Ovary (tissue), 9 donors: ENCODE results near the gene SF3B5. TPM values are rescaled to one million over a fixed set of nuclear protein-coding genes. Genes with fewer than 3 reads are reported as not detected.

Experiments
- DNase-seq, 5 donors: peaks; one replicate each; pipeline ENCODE4 v3.0.0-alpha.2; 2019 to 2020
- H3K27ac ChIP-seq, 2 donors: fragments of 200-600 bp; one replicate each; pipeline versions ENCODE4 v1.5.1 to v1.8.0; 2019 to 2022
- H3K27me3 ChIP-seq: fragments of 200-600 bp; one replicate; pipeline ENCODE4 v1.8.0; 2022
- H3K36me3 ChIP-seq: fragments of 200-600 bp; sonication (generic); one replicate; pipeline ENCODE4 v1.5.1; 2019
- H3K4me1 ChIP-seq: one replicate; pipeline ENCODE4 v1.8.1; 2013; ENCODE audit warnings: mild to moderate bottlenecking, moderate library complexity; ENCODE audit not compliant: insufficient read depth
- H3K4me3 ChIP-seq: fragments of 200-600 bp; sonication (generic); one replicate; pipeline ENCODE4 v1.5.1; 2017
- H3K9me3 ChIP-seq, 2 donors: fragments of 200-600 bp in 1 of 2; sonication (generic) in 1 of 2; one replicate each; pipeline versions ENCODE4 v1.5.1 to v1.8.1; 2013 to 2019; ENCODE audit warnings: mild to moderate bottlenecking in 1 of 2, moderate library complexity in 1 of 2
- EP300 ChIP-seq: sonication (generic); formaldehyde crosslinking; IDR thresholded peaks from one replicate; pipeline ENCODE4 v1.6.1; 2017; ENCODE audit warnings: antibody characterized with exemption
- POLR2A ChIP-seq: fragments of 450-650 bp; IDR thresholded peaks from one replicate; pipeline ENCODE4 v1.6.1; 2017; ENCODE audit warnings: antibody characterized with exemption, mild to moderate bottlenecking, moderate library complexity
- WGBS, 3 donors: extraction: QIAGEN DNeasy Blood & Tissue Kit in 1 of 3; methylation state at CpG; one replicate each; pipeline versions ENCODE4 v1.1.5 to v1.1.7; 2013 to 2017; 5-methylcytosine and 5-hydroxymethylcytosine counted together
- intact Hi-C, 4 donors: fragments of 100-400 bp; cut with DNase I; formaldehyde crosslinking; loops; one replicate each; pipeline versions ENCODE4 v1.11.0 to v1.15.1; 2022 to 2023
- polyA plus RNA-seq, 2 donors: library from polyadenylated mRNA; stranded (reverse); fragments of 200-250 nt in 1 of 2; fragments of 350-450 nt in 1 of 2; fragmentation: Illumina TruSeq in 1 of 2; extraction: RNeasy Lipid Tissue Mini Kit (QIAGEN cat#74804) in 1 of 2; gene quantifications; one replicate each; pipeline ENCODE4 v1.2.3, GENCODE V29; 2013 to 2014
- total RNA-seq, 7 donors: library from RNA; depleted of rRNA in 2 of 7; stranded (reverse); fragments of >200 nt in 2 of 7; fragmentation: NEBNext Ultra II Directional in 3 of 7; extraction: Animal tissue kit (Norgen Biotek cat#: 25700) in 3 of 7; gene quantifications; one replicate each; pipeline versions ENCODE4 v1.1.0 to v1.2.4, GENCODE V29; 2016 to 2023
- TF ChIP-seq, protein P1 (sequence below), 3 donors: fragments of 450-650 bp in 2 of 3; fragments of 200-600 bp in 1 of 3; IDR thresholded peaks; one replicate each; pipeline versions ENCODE4 v1.5.1 to v1.8.0; 2016 to 2022; ENCODE audit warnings: antibody characterized with exemption in 3 of 3, mild to moderate bottlenecking in 1 of 3
- donor health status: DM: no; HTN: no; CAD: no; lungs with moderate emphysema.
- donor health status: DM: no; HTN: no; CAD: no.
- donor health status: Bipolar disorder and iron deficiency.
- donor health status: DM: yes; HTN: yes; CAD: no.
- donor health status: DM: no; HTN: no; CAD: no.
- donor health status: DM: yes; HTN: yes; CAD: no.

Gene SF3B5
- total and polyA plus RNA-seq, 9 donors = 27.9 to 151 (median 117) TPM

DNA sequence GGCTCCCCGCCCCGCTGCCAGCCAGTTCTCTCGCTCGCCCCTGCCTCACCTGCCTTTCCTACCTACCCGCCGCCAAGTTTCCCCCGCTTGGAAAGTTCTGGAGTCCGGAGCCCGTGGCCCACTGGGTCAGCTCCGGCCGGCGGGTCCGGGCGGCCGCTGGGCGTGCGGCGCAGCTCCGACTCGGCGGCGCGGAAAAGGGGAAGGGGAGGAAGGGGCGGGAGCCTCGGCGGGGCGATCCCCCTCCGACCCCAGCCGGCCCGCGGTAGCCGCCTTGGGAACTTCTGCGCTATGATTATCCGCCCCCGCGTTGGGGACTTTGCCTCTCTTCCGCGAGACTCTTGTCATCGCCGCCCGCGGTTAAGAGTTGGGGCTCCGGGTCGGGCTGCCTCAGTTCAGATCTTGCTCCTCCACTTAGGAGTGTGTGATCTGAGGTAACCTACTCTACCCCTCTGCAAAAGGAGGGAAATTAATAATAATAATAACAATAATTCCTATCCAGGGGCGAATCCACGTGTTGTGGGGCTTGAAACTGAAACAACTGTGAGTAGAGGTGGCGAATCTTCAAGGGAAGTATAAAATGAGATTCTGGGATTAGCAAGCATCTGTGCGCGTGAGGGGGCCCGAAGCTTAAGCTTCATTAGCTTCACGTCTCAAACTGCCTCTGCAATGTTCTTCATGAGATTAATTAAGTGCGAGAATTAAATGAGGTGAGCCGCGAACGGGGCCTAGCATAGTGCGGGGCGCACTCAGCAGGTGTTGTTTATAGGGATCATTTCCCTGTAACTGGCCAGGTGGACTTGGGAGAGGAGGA, 30.8 kb downstream of the SF3B5 start:
- 4 to 8% (median 7%) methylated on average over 32 to 57 of the region's 57 CpGs for WGBS, 3 donors
- H3K27me3 ChIP-seq = no peaks in the 10 kb centered on the region
- H3K36me3 ChIP-seq = no peaks in the 10 kb centered on the region
- DNase-seq = peak in 2 of 5 donors; percentile 20 to 34
- intact Hi-C loops = no loop called here
- TF ChIP-seq EP300 = no peak
- TF ChIP-seq, protein P1, sequence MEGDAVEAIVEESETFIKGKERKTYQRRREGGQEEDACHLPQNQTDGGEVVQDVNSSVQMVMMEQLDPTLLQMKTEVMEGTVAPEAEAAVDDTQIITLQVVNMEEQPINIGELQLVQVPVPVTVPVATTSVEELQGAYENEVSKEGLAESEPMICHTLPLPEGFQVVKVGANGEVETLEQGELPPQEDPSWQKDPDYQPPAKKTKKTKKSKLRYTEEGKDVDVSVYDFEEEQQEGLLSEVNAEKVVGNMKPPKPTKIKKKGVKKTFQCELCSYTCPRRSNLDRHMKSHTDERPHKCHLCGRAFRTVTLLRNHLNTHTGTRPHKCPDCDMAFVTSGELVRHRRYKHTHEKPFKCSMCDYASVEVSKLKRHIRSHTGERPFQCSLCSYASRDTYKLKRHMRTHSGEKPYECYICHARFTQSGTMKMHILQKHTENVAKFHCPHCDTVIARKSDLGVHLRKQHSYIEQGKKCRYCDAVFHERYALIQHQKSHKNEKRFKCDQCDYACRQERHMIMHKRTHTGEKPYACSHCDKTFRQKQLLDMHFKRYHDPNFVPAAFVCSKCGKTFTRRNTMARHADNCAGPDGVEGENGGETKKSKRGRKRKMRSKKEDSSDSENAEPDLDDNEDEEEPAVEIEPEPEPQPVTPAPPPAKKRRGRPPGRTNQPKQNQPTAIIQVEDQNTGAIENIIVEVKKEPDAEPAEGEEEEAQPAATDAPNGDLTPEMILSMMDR (IDR thresholded peaks at IDR 0.05) = no peak
- TF ChIP-seq POLR2A = no peak
- H3K27ac ChIP-seq = peak overlapping the region in 1 of 2 donors; percentile 36
- peaks cover 4% of the 10 kb centered on the region for H3K4me1 ChIP-seq
- H3K4me3 ChIP-seq = peak overlapping the region; percentile 63
- H3K9me3 ChIP-seq = peaks cover 0 to 4% of the 10 kb centered on the region in 2 donors

GRCh38 chr6:144063744-144064401, 31.5 kb downstream of the SF3B5 start:
- Histone ChIP-seq H3K36me3 (no peaks in the 10 kb centered on the region), H3K27me3 (no peaks in the 10 kb centered on the region), H3K4me3 (peak overlapping the region; percentile 63), H3K9me3 (no peaks in the 10 kb centered on the region), H3K27ac (peak overlapping the region in 1 of 2 donors; percentile 36), H3K4me1 (peaks cover 4% of the 10 kb centered on the region)
- no peak for TF ChIP-seq EP300
- TF ChIP-seq, protein P1 (IDR thresholded peaks at IDR 0.05) = no peak
- no peak for TF ChIP-seq POLR2A
- intact Hi-C loops = no loop called here
- 0 to 1% (median 0%) methylated on average over 48 to 72 of the region's 72 CpGs for WGBS, 3 donors
- DNase-seq = peak; percentile 21 to 58 (median 41)

- no peak for DNase-seq
- no peaks in the 10 kb centered on the region for H3K27me3 ChIP-seq
Observed at GRCh38 chr6:144063246-144063743, 32.1 kb downstream of the SF3B5 start.

DNA sequence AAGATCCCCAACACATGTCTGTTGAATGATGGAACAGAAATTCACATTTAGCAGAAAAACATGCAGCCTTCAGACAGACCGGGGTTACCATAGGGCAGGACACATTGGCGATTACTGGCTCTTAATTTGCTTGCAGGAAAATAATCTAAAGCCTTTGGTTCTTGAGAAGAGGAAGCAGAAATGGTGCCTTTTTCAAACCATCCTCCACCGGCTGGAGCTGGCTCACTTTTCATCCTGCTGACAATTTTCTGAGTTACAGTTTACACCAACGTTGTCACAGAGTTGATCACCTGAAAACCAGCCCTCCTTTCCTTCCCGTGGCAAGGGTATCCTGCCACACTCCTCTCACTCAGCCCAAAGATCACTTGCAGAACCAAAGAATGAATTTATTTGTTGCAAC, 32.6 kb downstream of the SF3B5 start:
- no peak for DNase-seq
- H3K9me3 ChIP-seq = no peaks in the 10 kb centered on the region
- intact Hi-C loops = no loop called here
- no peaks in the 10 kb centered on the region for H3K36me3 ChIP-seq
- no peak overlapping the region for H3K4me3 ChIP-seq
- no peak overlapping the region for H3K27ac ChIP-seq
- H3K4me1 ChIP-seq = peaks cover 4% of the 10 kb centered on the region
- TF ChIP-seq POLR2A (no peak), EP300 (no peak)
- TF ChIP-seq, protein P1 (IDR thresholded peaks at IDR 0.05) = no peak
- no peaks in the 10 kb centered on the region for H3K27me3 ChIP-seq
- WGBS, 3 donors = 30 to 35% (median 32%) methylated on average over 5 of the region's 5 CpGs

More at GRCh38 chr6:144063246-144063743, 32.1 kb downstream of the SF3B5 start:
- H3K9me3 ChIP-seq = no peaks in the 10 kb centered on the region
- 3 to 5% (median 4%) methylated on average over 16 of the region's 16 CpGs for WGBS, 3 donors
- peaks cover 4% of the 10 kb centered on the region for H3K4me1 ChIP-seq
- TF ChIP-seq EP300 = no peak
- TF ChIP-seq, protein P1 (IDR thresholded peaks at IDR 0.05) = no peak
- no peak for TF ChIP-seq POLR2A
- intact Hi-C loops = no loop called here
- H3K27ac ChIP-seq = no peak overlapping the region
- no peaks in the 10 kb centered on the region for H3K36me3 ChIP-seq
- H3K4me3 ChIP-seq = peak overlapping the region; percentile 63
